Uterus (tissue), 4 donors: ENCODE data around the gene CDK9. TPM values are rescaled to one million over a fixed set of nuclear protein-coding genes. Genes with fewer than 3 reads are reported as not detected.

Experiments
- DNase-seq, 2 donors: peaks; one replicate each; pipeline ENCODE4 v3.0.0-alpha.2; 2019 to 2020
- H3K27ac ChIP-seq, 2 donors: fragments of 200-600 bp; sonication (generic); 1 replicate in 1 of 2; 2 replicates in 1 of 2; pipeline ENCODE4 v1.5.1; 2016 to 2018
- H3K27me3 ChIP-seq, 2 donors: fragments of 200-600 bp; sonication (generic); one replicate each; pipeline ENCODE4 v1.5.1; 2018 to 2019; ENCODE audit warnings: control low read depth in 1 of 2
- H3K36me3 ChIP-seq, 2 donors: fragments of 200-600 bp; sonication (generic); one replicate each; pipeline ENCODE4 v1.5.1; 2019; ENCODE audit warnings: control low read depth in 1 of 2
- H3K4me1 ChIP-seq, 2 donors: fragments of 200-600 bp; sonication (generic); one replicate each; pipeline ENCODE4 v1.5.1; 2018 to 2019; ENCODE audit warnings: control low read depth in 1 of 2
- H3K4me3 ChIP-seq, 2 donors: fragments of 200-600 bp; sonication (generic); 1 replicate in 1 of 2; 2 replicates in 1 of 2; pipeline ENCODE4 v1.5.1; 2018 to 2019; ENCODE audit warnings: mild to moderate bottlenecking in 1 of 2
- H3K9me3 ChIP-seq, 2 donors: fragments of 200-600 bp; sonication (generic); one replicate each; pipeline ENCODE4 v1.5.1; 2019; ENCODE audit warnings: control low read depth in 1 of 2
- POLR2A ChIP-seq, 2 donors: fragments of 450-650 bp; IDR thresholded peaks; one replicate each; pipeline ENCODE4 v1.6.1; 2016; ENCODE audit warnings: antibody characterized with exemption in 2 of 2, mild to moderate bottlenecking in 1 of 2, moderate library complexity in 1 of 2
- intact Hi-C: fragments of 100-400 bp; cut with DNase I; formaldehyde crosslinking; loops from one replicate; pipeline ENCODE4 v1.15.1; 2023; ENCODE audit warnings: low total_unique reads
- total RNA-seq, 4 donors: library from RNA; depleted of rRNA in 3 of 4; stranded (reverse); fragments of >200 nt in 3 of 4; gene quantifications; one replicate each; pipeline versions ENCODE4 v1.1.0 to v1.2.4, GENCODE V29; 2014 to 2023
- TF ChIP-seq, protein P1 (sequence below), 4 experiments: fragments of 200-600 bp in 2 of 4; fragments of 450-650 bp in 2 of 4; sonication (generic) in 2 of 4; IDR thresholded peaks; one replicate each; pipeline ENCODE4 v1.5.1; 2016 to 2019; ENCODE audit warnings: antibody characterized with exemption in 4 of 4, mild to moderate bottlenecking in 2 of 4, moderate library complexity in 1 of 4
- donor health status: DM: yes; HTN: yes; CAD: no.

The CDK9 gene
- total RNA-seq, 4 donors from 2014 or later = 30.0 to 175 (median 77.4) TPM

DNA sequence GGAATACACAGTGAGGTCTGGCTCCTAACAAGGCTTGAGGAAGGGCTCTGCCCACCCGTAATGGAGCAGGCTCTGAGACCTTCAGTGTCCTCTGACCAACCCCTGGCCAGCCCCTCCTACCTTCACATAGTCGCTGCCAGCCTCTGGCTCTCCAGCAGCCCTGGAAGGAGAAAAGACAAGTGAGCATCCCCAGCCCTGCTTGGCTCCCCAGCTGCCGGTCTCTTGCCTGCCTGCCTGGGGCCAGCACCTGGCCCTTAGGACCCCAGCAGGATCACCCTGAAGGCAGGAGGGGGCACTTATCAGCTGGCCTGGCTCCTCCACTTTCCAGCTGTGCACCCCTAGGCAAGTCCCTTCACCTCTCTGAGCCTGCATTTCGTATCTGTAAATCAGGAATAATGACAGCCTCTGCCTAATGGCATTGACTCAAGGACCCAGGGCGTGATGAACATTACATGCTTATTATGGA, 24.3 kb upstream of the CDK9 start:
- H3K27me3 ChIP-seq = no peaks in the 10 kb centered on the region
- peaks cover 0 to under 1% of the 10 kb centered on the region in 2 donors for H3K4me1 ChIP-seq
- H3K4me3 ChIP-seq = no peak overlapping the region
- H3K9me3 ChIP-seq = no peaks in the 10 kb centered on the region
- intact Hi-C loops = no loop called here
- TF ChIP-seq POLR2A (IDR thresholded peaks at IDR 0.05) = no peak
- TF ChIP-seq, protein P1, sequence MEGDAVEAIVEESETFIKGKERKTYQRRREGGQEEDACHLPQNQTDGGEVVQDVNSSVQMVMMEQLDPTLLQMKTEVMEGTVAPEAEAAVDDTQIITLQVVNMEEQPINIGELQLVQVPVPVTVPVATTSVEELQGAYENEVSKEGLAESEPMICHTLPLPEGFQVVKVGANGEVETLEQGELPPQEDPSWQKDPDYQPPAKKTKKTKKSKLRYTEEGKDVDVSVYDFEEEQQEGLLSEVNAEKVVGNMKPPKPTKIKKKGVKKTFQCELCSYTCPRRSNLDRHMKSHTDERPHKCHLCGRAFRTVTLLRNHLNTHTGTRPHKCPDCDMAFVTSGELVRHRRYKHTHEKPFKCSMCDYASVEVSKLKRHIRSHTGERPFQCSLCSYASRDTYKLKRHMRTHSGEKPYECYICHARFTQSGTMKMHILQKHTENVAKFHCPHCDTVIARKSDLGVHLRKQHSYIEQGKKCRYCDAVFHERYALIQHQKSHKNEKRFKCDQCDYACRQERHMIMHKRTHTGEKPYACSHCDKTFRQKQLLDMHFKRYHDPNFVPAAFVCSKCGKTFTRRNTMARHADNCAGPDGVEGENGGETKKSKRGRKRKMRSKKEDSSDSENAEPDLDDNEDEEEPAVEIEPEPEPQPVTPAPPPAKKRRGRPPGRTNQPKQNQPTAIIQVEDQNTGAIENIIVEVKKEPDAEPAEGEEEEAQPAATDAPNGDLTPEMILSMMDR (IDR thresholded peaks at IDR 0.05) = no peak
- no peak for DNase-seq
- no peaks in the 10 kb centered on the region for H3K36me3 ChIP-seq
- H3K27ac ChIP-seq = peak overlapping the region in 1 of 2 donors; percentile 68

DNA sequence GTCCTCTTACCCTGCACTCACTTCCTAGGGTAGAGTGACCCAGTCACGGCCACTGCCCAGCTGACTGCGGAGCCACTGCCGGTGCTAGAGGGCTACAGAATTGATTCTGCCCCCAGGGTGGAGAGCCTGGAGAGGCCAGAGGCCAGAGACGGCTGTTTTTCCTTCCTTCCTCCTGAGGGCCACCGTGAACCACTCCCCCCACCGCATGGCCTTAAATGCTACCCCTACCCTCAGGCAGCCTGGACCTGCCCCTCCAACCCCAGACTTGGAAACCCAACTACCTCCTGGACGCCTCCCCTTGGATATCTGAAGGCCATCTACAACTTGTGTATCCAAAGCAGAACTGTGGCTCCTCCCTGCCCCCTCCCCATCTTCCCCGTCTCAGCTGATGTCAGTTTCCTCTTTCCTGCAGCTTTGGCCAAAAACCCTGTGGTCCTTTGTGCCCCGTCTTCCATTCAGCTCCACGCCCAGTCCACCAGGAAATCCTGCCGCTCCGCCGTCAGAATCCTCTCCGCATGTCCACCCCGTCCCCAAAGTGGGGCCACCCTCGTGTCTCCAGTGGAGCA, 23.6 kb upstream of the CDK9 start:
- peak overlapping the region; percentile 22 to 68 for H3K27ac ChIP-seq

DNA sequence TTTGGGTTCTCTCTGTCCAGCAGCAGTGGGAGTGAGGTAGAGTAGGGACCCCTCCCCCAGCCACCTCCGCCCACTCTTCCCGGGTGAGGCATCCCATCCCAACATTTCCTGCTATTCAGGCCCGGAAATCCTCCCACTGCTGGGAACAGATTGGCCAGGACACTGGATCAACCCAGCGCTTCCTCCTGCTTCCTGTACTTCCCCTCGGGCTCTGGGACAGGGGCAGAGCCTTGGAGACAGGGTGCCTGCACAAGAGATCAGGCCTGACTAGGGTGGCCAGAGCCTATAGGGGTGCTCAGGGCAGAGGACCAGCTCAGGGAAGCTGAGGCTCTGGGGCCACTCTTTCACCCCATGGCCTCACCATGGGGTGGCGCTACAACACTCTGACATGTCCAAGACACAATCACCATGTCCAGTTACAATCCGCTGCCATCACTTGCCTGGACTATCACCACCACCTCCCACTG, 21.9 kb upstream of the CDK9 start:
- Histone ChIP-seq H3K4me1 (peaks cover 0 to 7% of the 10 kb centered on the region in 2 donors), H3K27ac (peak overlapping the region; percentile 27 to 68), H3K27me3 (no peaks in the 10 kb centered on the region), H3K4me3 (no peak overlapping the region), H3K36me3 (no peaks in the 10 kb centered on the region), H3K9me3 (no peaks in the 10 kb centered on the region)
- TF ChIP-seq, protein P1 (IDR thresholded peaks at IDR 0.05) = peak in 2 of 4 experiments; percentile 37 to 49
- TF ChIP-seq POLR2A (IDR thresholded peaks at IDR 0.05) = no peak
- intact Hi-C loops = no loop called here
- peak in 1 of 2 donors; percentile 60 for DNase-seq

More for the DNA sequence above, 23.6 kb upstream of the CDK9 start:
- Histone ChIP-seq H3K9me3 (no peaks in the 10 kb centered on the region), H3K4me3 (no peak overlapping the region), H3K4me1 (peaks cover 0 to 7% of the 10 kb centered on the region in 2 donors), H3K27me3 (no peaks in the 10 kb centered on the region), H3K36me3 (no peaks in the 10 kb centered on the region)
- intact Hi-C loops = no loop called here
- DNase-seq = peak in 1 of 2 donors; percentile 70
- no peak for TF ChIP-seq POLR2A (IDR thresholded peaks at IDR 0.05)
- TF ChIP-seq, protein P1 (IDR thresholded peaks at IDR 0.05) = no peak

DNA sequence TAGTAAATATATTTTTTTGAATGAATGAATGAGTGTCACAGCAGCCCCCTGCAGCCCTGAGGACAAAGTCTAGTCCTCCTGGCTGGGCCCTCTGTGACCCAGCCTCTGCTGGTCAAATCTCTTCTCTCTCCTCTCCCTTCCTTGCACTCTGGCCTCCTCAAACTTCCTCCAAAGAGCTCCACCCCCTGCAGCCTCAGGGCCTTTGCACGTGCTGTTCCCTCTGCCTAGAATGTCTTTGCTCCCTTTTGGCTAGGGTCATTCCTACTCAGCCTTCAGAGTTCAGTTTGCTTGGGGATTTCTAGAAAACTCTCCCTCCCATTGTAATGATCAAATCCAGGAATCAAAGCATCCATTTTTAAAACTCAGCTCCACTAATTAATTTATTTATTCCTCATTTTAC, 20.4 kb upstream of the CDK9 start:
- no peaks in the 10 kb centered on the region for H3K9me3 ChIP-seq
- H3K36me3 ChIP-seq = no peaks in the 10 kb centered on the region
- peak overlapping the region in 1 of 2 donors; percentile 68 for H3K27ac ChIP-seq
- TF ChIP-seq, protein P1 (IDR thresholded peaks at IDR 0.05) = no peak
- no peak for TF ChIP-seq POLR2A (IDR thresholded peaks at IDR 0.05)
- H3K4me1 ChIP-seq = peaks cover 0 to 7% of the 10 kb centered on the region in 2 donors
- no peaks in the 10 kb centered on the region for H3K27me3 ChIP-seq
- no peak overlapping the region for H3K4me3 ChIP-seq
- no peak for DNase-seq
- intact Hi-C loops = no loop called here

- Histone ChIP-seq H3K27ac (peak overlapping the region; percentile 63 to 68), H3K4me1 (peaks cover 0 to 12% of the 10 kb centered on the region in 2 donors), H3K36me3 (no peaks in the 10 kb centered on the region), H3K9me3 (no peaks in the 10 kb centered on the region), H3K27me3 (no peaks in the 10 kb centered on the region), H3K4me3 (no peak overlapping the region)
- no peak for DNase-seq
- TF ChIP-seq, protein P1 (IDR thresholded peaks at IDR 0.05) = no peak
- no peak for TF ChIP-seq POLR2A (IDR thresholded peaks at IDR 0.05)
- intact Hi-C loops = no loop called here
Observed at GRCh38 chr9:127767410-127767809, 18.4 kb upstream of the CDK9 start.
